ENCODE results near the gene SLC6A13. TPM values are rescaled to one million over a fixed set of nuclear protein-coding genes. Genes with fewer than 3 reads are reported as not detected.
"Not testable (repeated sequence)": the region's sequence is repeated elsewhere in the genome, so short reads cannot be mapped to it uniquely, and the experiment has no call there.

Gene SLC6A13
- polyA plus RNA-seq, 1 donor from 2014 or later = 1.4 TPM

- H3K79me2 ChIP-seq (replicated peaks; ENCODE audit: insufficient read depth, low read length) = no peaks in the 10 kb centered on the region
- H2AFZ ChIP-seq (ENCODE audit: low read depth, low read length) = no peak overlapping the region
- no peak overlapping the region for H3K4me2 ChIP-seq (ENCODE audit: low read length)
Measured at GRCh38 chr12:218221-218620, 44.4 kb downstream of the SLC6A13 start.

GRCh38 chr12:217029-217428 is 45.6 kb downstream of the SLC6A13 start:
- not testable (repeated sequence) for H3K9ac ChIP-seq (ENCODE audit: low read length); H3K9me3 ChIP-seq (ENCODE audit: low read length); H3K79me2 ChIP-seq (replicated peaks; ENCODE audit: insufficient read depth, low read length); H3K27ac ChIP-seq (ENCODE audit: low read length); H2AFZ ChIP-seq (ENCODE audit: low read depth, low read length); H3K36me3 ChIP-seq (ENCODE audit: insufficient read depth, low read length); H3K9me2 ChIP-seq (ENCODE audit: insufficient read depth, low read length); H3K27me3 ChIP-seq (ENCODE audit: insufficient read depth, low read depth, low read length); H3F3A ChIP-seq (ENCODE audit: insufficient read depth, low read length, poor library complexity, severe bottlenecking); H3K4me2 ChIP-seq (ENCODE audit: low read length); H3K4me3 ChIP-seq (ENCODE audit: low read length); H4K20me1 ChIP-seq (ENCODE audit: insufficient read depth)

More at GRCh38 chr12:218221-218620, 44.4 kb downstream of the SLC6A13 start:
- no peak overlapping the region for H3K27ac ChIP-seq (ENCODE audit: low read length)
- H3F3A ChIP-seq (ENCODE audit: insufficient read depth, low read length, poor library complexity, severe bottlenecking) = no peaks in the 10 kb centered on the region
- H4K20me1 ChIP-seq (ENCODE audit: insufficient read depth) = no peaks in the 10 kb centered on the region
- H3K4me3 ChIP-seq (ENCODE audit: low read length) = no peak overlapping the region
- TF ChIP-seq, protein P1, sequence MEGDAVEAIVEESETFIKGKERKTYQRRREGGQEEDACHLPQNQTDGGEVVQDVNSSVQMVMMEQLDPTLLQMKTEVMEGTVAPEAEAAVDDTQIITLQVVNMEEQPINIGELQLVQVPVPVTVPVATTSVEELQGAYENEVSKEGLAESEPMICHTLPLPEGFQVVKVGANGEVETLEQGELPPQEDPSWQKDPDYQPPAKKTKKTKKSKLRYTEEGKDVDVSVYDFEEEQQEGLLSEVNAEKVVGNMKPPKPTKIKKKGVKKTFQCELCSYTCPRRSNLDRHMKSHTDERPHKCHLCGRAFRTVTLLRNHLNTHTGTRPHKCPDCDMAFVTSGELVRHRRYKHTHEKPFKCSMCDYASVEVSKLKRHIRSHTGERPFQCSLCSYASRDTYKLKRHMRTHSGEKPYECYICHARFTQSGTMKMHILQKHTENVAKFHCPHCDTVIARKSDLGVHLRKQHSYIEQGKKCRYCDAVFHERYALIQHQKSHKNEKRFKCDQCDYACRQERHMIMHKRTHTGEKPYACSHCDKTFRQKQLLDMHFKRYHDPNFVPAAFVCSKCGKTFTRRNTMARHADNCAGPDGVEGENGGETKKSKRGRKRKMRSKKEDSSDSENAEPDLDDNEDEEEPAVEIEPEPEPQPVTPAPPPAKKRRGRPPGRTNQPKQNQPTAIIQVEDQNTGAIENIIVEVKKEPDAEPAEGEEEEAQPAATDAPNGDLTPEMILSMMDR (IDR thresholded peaks at IDR 0.05; ENCODE audit: poor library complexity, severe bottlenecking) = no peak
- no peak for TF ChIP-seq MXI1 (conservative IDR thresholded peaks at IDR 0.05; ENCODE audit: poor library complexity, severe bottlenecking)
- TF ChIP-seq, protein P2, sequence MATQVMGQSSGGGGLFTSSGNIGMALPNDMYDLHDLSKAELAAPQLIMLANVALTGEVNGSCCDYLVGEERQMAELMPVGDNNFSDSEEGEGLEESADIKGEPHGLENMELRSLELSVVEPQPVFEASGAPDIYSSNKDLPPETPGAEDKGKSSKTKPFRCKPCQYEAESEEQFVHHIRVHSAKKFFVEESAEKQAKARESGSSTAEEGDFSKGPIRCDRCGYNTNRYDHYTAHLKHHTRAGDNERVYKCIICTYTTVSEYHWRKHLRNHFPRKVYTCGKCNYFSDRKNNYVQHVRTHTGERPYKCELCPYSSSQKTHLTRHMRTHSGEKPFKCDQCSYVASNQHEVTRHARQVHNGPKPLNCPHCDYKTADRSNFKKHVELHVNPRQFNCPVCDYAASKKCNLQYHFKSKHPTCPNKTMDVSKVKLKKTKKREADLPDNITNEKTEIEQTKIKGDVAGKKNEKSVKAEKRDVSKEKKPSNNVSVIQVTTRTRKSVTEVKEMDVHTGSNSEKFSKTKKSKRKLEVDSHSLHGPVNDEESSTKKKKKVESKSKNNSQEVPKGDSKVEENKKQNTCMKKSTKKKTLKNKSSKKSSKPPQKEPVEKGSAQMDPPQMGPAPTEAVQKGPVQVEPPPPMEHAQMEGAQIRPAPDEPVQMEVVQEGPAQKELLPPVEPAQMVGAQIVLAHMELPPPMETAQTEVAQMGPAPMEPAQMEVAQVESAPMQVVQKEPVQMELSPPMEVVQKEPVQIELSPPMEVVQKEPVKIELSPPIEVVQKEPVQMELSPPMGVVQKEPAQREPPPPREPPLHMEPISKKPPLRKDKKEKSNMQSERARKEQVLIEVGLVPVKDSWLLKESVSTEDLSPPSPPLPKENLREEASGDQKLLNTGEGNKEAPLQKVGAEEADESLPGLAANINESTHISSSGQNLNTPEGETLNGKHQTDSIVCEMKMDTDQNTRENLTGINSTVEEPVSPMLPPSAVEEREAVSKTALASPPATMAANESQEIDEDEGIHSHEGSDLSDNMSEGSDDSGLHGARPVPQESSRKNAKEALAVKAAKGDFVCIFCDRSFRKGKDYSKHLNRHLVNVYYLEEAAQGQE (IDR thresholded peaks at IDR 0.05; ENCODE audit: borderline replicate concordance) = no peak
- no peak for TF ChIP-seq TAF1 (IDR thresholded peaks at IDR 0.05; ENCODE audit: low read depth)
- no peak for TF ChIP-seq RAD21 (conservative IDR thresholded peaks at IDR 0.05)
- no peak for TF ChIP-seq EP300 (conservative IDR thresholded peaks at IDR 0.05; ENCODE audit: poor library complexity, severe bottlenecking)
- no peak for TF ChIP-seq EZH2 (IDR thresholded peaks at IDR 0.05; ENCODE audit: borderline replicate concordance, insufficient read depth, low read length, poor library complexity, severe bottlenecking)
- no peak for TF ChIP-seq POLR2AphosphoS5 (IDR thresholded peaks at IDR 0.05)
- TF ChIP-seq SMC3 (conservative IDR thresholded peaks at IDR 0.05; ENCODE audit: poor library complexity) = no peak
- no peaks in the 10 kb centered on the region for H3K9me3 ChIP-seq (ENCODE audit: low read length)
- no peaks in the 10 kb centered on the region for H3K36me3 ChIP-seq (ENCODE audit: insufficient read depth, low read length)
- H3K9me2 ChIP-seq (ENCODE audit: insufficient read depth, low read length) = no peaks in the 10 kb centered on the region
- no peak overlapping the region for H3K9ac ChIP-seq (ENCODE audit: low read length)
- no peaks in the 10 kb centered on the region for H3K27me3 ChIP-seq (ENCODE audit: insufficient read depth, low read depth, low read length)

- H3K79me2 ChIP-seq (replicated peaks; ENCODE audit: insufficient read depth, low read length) = no peaks in the 10 kb centered on the region
- no peak overlapping the region for H3K27ac ChIP-seq (ENCODE audit: low read length)
- H4K20me1 ChIP-seq (ENCODE audit: insufficient read depth) = no peaks in the 10 kb centered on the region
- H3K27me3 ChIP-seq (ENCODE audit: insufficient read depth, low read depth, low read length) = no peaks in the 10 kb centered on the region
- no peaks in the 10 kb centered on the region for H3F3A ChIP-seq (ENCODE audit: insufficient read depth, low read length, poor library complexity, severe bottlenecking)
- H3K4me3 ChIP-seq (ENCODE audit: low read length) = no peak overlapping the region
- no peaks in the 10 kb centered on the region for H3K36me3 ChIP-seq (ENCODE audit: insufficient read depth, low read length)
- no peak overlapping the region for H2AFZ ChIP-seq (ENCODE audit: low read depth, low read length)
- H3K9ac ChIP-seq (ENCODE audit: low read length) = no peak overlapping the region
- no peaks in the 10 kb centered on the region for H3K9me3 ChIP-seq (ENCODE audit: low read length)
- H3K9me2 ChIP-seq (ENCODE audit: insufficient read depth, low read length) = no peaks in the 10 kb centered on the region
- no peak overlapping the region for H3K4me2 ChIP-seq (ENCODE audit: low read length)
- TF ChIP-seq, protein P1 (IDR thresholded peaks at IDR 0.05; ENCODE audit: poor library complexity, severe bottlenecking) = no peak
- TF ChIP-seq RAD21 (conservative IDR thresholded peaks at IDR 0.05) (no peak), SMC3 (conservative IDR thresholded peaks at IDR 0.05; ENCODE audit: poor library complexity) (no peak), EP300 (conservative IDR thresholded peaks at IDR 0.05; ENCODE audit: poor library complexity, severe bottlenecking) (no peak), TAF1 (IDR thresholded peaks at IDR 0.05; ENCODE audit: low read depth) (no peak), EZH2 (IDR thresholded peaks at IDR 0.05; ENCODE audit: borderline replicate concordance, insufficient read depth, low read length, poor library complexity, severe bottlenecking) (no peak), MXI1 (conservative IDR thresholded peaks at IDR 0.05; ENCODE audit: poor library complexity, severe bottlenecking) (no peak)
Measured at GRCh38 chr12:215116-215515, 47.5 kb downstream of the SLC6A13 start.

All from neural cell (in vitro differentiated cells).